ENCODE data around the gene ADRA2B.
"Not testable (repeated sequence)": the region's sequence is repeated elsewhere in the genome, so short reads cannot be mapped to it uniquely, and the experiment has no call there.

Gene ADRA2B

DNA sequence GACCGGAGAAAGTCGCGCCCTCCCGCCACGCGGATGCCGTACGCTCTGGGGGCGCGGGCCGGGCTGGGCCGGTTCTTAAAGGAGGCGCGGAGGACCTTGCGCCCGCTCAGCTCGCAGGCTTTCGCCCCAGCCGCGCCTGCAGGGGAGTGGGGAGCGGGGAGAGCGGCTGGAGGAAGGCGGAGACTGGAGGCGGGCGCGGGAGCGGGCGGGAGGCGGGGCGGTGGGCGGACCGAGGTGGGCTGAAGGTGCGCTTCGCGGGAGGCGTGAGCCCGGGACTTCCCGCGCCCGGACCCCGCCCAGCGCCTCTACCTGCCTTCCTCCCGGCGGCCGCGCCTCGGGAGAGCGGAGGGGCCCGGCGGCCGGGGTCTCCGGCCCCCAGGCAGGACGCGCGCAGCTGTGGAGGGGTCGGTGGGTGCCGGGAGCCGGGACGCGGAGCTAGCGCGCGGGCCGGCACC lies at the start of gene ADRA2B:
ADRA2B (minus strand) TSS at position 148 of the 455 bp plus-strand sequence. CDS start 422 bp downstream, outside the sequence.
- no peak for DNase-seq

DNA sequence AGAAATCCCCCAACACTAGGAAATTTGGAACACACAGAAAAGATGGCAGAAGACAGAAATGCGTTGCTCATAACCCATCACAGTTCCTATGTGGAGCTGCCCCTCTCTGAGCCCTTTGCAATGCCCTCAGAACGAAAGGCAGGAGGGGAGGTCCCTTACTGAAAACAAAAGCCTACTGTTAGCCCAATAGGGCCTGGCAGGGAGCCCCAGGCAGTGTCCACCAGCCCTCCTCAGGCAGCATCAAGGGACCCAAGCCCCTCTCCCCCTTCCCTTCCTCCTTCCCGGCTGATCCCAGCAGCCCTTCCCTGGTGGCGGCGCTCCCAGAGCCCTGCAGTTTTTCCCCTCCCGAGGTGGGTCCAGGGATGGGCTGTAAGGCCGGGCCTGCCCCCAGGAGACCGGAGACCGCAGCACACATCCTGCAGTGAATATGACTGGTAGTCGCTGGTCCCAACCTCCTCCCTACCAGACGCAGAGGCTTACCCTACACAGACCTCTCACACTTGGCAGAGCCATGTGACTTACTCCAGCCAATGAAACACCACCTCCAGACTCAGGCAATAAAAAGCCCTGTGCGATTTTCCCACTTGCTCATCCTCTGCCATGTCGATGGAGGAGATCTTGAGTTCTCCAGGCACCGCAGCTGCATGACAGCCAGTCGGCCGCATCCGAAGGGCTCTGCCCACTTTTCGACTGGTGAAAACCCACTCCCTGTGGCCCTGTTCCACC lies 48.3 kb upstream of the ADRA2B start:
- no peak for DNase-seq

DNA sequence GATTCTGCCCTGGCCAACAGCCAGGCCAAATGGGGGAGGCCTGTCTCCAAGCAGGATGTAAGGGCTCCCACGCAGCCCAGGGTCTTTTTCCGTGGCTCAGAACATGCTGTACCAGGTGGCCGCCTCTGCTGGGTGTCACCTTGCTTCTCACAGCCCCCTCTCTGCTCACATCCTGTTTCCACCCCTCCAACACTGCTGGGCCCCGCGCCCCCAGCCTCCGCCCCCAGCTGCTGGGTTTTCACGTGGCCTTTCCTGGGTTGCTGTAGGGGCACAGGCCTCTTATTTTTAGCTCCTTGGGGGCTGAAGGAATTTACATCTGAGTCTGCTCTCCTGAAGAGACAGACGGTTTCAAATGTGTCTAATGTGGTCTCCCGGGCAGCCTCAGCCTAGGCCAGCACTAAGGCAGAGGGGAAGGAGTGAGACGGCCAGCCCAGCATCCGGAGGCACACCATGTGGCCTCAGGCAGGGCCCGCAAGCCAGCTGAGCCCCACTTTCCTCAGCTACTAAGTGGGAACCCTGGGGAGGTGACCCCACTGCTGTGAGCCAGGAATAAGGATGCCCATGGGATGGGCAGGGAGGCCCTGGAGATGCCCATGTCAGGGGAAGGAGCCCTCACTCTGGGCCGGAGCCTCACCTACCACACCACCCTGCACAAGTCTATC lies 47.5 kb upstream of the ADRA2B start:
- DNase-seq: peak; percentile 68

DNA sequence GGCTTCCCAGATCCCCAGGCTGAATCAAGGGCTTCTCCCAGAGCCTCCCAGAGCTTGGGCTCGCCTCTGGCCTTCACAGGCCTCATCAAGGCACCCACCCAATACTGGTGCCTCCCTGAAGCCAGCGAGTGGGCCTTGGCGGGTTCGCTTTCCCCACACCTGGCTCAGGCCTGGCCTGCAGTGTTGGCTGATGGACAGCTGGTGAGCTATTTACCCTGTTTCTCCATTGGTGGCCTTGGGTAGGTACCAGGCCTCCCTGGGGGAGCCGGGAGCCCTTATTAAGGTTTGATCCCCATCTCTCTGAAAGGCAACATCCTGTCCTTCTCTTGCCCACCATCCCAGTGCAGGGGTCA lies 47.0 kb upstream of the ADRA2B start:
- DNase-seq: no peak

DNA sequence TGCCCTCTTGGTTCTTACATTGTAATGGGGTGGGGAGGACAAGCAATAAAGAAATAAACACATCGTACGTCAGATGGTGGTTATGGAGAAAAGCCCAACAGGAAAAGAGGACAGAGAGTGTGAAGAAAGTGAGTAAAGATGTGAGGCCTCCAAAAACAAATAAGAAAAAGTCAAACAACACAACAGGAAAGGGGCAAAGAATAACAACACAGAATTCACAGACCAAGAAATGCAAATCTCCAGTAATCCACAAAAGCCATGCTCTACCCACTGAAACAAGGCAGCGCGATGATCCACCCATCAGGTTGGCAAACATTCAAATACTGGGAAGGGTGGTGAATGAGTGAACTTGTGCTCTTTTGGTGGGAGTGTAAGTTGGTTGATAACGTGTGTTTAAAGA lies 45.5 kb upstream of the ADRA2B start:
- no peak for DNase-seq

DNA sequence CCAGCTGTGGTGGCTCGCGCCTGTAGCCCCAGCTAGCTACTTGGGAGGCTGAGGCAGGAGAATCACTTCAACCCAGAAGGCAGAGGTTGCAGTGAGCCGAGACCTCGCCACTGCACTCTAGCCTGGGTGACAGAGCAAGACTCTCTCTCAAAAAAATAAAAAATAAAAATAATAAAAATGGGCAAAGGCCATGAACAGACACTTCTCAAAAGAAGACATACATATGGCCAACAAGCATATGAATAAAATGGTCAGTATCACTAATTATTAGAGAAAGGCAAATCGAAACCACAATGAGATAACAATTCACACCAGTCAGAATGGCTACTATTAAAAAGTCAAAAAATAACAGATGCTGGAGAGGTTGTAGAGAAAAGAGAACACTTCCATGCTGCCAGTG lies 44.0 kb upstream of the ADRA2B start:
- DNase-seq: not testable (repeated sequence)

DNA sequence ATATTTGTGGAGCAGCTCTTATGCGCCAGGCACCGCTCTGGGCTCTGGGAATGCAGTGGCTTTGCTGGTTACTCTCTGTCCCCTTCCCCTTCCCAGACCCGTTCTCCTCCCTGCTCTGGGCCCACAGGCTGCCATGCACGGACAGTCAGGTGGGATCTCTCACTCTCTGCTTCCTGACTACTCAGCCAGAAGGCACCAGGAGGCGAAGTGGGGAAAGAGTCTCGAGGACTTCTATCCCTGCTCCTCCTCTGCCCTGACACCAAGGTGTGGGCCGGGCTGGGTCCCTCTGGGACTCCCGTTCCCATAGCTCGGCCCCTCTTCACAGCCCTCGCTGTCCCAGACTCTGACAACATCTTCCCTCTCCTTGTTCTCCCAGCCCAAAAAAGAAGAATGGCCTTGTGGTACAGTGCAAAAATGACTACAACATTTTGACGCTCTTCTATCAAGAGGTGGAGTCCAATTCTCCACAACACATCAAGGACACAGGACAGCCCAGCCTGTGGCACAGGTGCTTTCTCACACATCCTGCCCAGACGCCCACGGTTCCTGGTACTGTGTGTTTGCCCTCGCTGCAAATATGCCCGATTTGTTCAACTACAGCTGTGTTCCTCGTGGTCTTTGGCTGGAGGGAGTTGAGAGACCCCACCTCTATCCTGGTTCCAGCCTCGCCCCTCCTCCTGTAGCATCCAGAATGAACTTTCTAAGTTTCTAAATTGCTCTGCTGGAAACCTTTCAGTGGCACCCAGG lies 42.9 kb upstream of the ADRA2B start:
- no peak for DNase-seq

DNA sequence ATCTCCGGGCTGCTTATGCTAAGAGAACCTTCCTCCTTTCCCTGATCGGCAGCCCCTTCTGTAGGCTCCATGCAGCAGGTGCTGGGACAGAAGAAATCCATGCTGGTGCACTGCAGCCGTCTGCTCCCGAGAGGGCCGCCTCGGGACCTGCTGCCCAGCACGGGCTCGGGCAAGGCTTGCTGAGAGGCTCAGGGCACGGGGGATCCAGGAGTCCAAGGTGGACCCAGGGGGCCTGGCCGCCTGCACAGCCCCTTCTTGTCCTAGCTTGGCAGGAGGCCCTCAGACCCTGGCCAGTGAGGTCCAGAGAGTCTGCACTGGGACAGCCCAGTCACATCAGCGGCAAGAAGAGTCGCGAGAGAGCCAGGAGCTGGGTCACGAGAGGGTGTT lies 42.2 kb upstream of the ADRA2B start:
- DNase-seq: no peak

DNA sequence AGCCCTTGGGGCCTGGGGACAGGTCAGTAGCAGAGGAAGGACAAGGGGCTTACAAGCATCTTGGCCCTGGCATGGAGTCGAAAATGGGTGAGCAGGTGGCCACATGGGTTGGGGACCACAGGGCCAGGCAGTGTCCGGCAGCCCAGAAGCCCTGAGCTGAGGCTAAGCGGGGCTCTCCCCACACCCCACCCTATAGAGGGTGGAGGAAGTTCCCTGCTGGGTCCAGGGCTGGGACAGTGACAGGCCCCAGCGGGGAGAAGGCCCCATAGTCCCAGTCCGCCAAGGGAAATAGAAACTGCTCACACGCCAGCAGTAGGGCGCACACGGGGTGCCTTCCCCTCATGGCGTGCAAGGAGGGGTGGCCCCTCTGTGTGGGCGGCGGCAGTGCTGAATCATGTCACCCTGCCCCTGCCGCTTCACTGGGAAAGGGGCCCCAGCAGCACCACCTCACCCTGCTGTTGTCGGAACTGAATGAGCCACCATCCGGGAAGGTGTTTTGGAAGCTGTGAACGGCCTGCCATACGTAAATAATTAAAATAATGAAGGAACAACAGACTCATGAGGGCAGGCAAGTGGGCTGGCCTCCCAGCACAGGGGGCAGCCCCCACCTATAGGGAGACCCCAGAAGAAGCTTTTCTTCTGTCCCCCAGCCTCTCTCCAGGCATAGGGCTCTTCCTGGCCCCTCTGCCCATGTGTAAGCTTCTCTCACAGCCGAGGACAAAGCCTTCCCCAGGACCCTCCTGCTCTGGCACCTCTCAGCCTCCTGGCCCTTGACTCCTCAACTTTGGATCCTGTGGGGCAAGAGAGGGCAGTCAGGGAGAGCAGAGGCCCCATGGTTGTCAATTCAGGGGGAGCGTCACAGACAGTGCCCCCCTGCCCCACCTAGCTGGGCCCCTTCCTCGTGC lies 41.5 kb upstream of the ADRA2B start:
- DNase-seq: no peak

DNA sequence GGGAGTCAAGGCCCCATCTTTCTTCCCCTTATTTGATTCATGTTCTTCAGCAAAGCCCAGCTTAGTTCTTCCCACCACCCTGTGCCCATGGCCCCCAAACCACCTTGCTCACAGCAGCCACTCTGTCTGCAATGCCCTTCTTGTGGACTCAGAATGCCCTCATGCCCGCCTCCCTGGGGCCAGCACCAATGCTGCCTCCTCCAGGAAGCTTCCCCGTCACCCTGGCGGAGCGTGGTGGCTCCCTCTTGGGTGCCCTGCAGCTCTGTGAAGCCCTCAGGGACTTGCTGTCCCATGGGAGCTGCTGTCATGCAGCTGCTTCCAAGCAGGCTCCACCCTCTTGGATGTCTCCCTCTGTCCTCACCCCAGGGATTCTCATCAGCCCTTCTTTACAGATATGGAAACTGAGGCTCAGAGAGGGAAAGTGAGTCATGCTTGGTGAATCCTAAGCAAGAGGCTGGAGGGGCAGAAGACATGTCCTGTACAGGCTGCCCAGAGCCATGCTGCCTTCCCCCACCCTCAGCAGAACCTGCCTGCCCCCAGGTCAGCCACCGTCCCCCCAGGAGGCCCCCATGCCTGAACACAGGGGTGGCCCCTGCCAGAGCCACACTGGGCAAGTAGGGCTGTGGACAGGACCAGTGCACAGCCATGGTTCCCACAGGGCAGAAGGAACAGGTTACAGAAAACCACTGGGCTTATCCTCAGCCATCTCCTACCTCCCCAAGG lies 40.7 kb upstream of the ADRA2B start:
- DNase-seq: no peak

DNA sequence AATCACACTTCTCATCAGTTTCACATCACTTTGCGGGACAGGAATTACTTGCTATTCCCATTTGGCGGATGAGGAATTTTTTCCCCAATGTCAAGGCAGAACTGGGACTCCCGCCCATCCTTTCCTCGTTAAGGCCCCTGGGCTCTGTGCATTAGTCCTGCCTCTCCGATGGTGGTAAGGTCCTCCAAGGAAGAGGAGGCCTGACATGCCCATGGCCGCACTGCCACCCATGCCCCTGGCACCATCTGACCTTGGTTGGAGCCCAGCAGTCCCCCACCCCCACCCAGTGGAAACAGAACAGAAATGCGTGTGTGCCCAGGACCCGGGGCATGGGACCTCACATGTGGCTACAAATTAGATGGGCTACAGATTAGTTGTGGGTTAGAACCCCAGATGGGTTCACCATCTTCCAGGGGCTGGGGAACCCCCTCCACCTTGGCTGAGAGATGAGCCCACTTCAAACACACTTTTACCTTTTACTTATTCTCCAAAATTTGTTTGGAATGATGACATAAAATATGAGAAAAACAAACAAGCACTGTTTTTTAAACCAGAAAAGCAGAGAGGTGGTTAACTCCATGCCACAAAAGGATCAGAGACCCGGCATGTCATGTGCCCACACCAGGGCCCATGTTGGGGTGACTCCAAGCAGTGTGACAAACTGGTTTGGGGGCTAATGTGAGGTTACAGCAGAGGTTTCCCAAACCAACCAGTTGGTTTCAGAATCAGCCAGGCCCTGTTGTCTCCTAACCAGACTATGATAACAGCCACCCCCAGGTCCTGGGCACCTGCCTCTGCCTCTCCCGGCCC lies 39.8 kb upstream of the ADRA2B start:
- no peak for DNase-seq

DNA sequence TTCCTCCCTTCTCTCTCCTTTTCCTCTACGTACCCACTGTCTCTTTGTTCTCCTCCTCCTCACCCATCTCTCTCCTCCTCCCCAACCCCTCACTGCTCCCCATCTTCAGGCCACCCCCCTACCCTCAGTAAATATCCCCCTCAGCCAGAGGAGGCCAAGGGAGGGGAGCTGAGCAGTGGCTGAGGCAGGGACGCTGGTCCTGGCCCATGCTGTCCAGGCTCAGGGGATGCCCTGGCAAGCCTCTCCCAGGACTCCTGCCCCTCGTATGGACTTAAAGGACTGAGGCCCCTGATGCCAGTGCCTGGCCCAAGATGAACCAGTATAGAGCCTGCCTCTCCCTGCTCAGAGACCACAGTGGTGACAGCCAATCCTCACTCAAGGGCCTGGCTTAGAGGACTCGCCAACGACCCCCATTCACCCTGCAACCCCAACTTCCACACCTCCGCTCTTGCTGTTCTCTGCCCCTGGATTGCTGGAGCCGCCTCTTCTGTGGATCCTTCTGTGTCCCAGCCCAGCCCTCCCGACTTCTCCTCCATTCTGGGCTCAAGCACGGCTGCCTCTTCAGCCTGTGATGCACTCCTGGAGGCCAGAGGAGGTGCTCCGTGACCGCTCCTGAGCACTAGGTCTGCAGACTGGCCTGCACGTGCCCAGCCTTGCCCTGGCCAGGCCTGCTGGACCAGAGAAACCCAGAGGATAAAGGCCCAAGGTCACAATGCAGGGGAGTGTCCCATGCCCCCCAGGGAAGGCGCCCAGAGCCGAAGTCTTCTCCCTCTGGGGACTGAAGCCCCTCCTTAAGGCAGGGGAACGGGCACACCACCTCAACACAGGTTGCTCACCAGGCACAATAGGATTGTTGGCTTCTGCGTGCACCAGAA lies 38.4 kb upstream of the ADRA2B start:
- DNase-seq: no peak

DNA sequence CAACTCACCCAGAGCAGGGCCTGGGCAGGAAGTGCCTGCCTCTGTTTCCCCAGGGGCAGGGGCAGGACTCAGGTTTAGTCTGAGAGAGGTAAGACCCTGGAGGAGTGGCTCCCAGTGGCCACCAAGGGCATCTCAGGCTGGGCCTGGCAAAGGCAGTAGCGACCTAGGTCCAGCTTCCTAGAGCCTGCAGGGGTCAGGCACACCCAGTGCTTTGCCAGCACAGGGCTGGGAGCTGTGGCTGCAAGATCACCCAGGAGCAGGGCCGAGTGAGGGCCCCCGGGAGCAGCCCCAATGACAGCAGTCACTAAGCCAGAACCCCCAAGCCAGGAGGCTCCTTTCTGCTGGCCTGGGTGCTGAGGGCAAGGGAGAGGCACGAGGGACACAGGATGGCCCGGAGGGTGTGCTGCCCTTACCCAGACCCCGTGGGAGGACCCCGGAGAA lies 37.6 kb upstream of the ADRA2B start:
- no peak for DNase-seq

DNA sequence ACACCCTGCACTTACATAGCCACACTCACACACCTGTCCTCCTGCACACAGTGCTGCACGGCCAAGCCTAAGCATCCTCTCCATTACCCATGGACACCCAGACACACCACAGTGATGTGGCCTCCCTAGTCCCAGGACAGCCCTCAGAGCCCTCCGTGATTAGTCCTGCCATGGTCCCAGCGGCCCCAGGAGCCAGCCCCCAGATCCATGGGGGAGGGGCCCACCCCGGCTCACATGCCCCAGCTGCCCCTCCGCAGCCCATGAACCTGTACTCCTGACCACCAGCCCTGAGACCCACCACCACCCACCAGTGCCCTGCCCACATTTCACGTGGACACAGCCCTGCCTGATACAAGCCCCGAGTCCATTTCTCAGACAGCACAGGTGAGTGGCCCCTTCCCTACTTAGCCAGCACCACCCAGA lies 36.9 kb upstream of the ADRA2B start:
- no peak for DNase-seq

DNA sequence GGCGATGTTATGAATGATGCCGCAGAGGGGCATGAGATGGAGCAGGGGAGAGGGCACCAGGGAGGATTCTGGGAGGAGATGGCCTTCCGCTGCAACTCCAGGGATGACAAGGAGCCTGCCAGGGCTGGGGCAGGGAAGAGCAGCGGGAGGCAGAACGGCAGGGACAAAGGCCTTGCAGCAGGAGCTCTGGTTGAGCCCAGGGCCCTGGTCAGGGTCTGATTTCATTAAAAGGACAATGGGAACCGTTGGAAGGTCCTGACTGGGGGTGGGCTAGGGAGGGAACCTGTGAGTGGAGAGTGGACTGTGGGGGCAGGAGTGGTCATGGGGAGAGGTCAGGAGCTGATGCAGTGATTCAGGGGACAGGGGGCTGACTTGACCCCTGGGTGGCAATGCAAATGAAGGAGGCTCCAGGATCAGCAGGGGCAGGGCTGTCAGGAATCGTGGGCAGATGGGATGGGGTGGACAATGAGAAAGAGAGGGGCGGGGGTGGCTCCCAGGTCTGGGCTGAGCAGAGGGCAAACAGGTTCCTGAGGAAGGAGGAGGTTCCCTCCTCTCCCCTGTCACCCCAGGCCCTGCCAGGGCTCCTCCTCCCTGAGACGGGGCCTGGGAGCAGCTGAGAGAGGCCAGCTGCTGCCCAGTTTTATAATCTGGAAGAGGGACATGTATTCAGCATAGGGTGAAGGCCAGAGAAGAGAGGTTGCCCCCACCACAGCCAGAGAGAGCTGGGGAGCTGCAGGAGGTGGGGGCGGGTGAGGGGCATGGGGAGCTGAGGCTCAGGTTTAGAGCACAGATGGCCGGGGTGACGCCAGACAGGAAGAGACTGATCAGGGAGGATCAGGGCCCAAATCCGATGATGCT lies 36.2 kb upstream of the ADRA2B start:
- DNase-seq: no peak

DNA sequence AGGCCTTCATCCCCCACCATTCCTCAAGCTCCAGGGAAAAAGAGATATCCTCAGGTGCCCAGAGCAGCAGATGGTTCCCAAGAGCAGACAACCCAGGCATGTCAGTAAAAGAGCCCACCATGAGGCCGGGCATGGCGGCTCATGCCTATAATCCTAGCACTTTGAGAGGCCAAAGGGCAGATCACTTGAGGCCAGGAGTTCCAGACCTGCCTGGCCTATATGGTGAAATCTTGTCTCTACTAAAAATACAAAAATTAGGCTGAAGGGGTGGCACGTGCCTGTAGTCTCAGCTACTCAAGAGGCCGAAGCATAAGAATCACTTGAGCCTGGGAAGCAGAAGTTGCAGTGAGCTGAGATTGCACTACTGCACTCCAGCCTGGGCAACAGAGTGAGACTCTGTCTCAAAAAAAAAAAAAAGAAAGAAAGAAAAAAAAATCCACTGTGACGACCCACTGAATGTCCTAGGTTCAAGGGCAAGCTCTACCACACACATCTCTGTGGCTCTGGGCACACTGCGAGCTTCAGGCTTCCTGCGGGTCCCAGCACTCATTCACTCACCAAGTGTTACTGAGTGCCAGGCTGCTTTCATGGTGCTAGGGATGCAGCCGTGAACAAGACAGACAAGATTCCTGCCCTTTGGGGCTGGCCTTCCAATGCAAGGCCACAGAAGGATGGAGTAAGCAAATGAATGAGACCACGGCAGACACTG lies 35.4 kb upstream of the ADRA2B start:
- DNase-seq: no peak

DNA sequence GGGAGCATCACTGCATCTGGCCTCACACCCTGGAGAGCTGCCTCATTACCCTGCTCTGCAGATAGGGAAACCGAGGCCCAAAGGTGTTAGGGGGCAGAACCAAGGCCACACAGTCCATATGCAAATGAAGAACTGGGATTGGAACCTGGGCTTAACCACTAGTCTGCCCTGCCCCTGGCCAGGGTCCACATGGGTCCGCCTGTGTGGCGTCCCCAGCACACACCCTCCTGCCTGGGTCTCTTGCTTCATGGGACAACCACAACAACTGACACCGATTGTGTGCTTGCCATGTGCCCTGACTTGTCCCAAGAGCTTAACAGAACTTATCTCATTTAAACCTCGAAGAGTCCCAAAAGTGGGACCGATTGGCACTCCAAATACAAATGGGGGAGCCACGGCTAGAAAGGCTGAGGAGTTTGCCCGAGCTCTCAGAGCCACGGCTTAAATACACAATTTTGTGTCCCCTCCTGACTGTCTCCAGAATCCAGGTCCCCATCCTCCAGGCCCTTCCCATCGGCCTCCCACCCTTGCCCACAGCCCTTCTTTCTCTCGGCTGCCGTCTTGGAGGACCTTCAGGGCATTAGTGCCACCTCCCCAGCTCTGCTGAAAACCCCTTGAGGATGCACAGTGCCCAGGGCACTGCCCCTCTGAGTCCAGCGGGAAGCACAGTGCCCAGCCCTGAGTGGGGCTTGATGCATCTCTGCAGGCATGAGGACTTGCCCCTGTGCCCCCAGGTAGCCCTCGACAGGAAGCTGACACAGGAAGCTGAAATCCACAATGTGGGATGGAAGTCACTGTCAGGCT lies 34.6 kb upstream of the ADRA2B start:
- no peak for DNase-seq
